ENCODE measurements around the gene PDE7B.
A peak's percentile ranks its signal among the peaks of the same experiment; 100 is the strongest.

PDE7B gene

DNA sequence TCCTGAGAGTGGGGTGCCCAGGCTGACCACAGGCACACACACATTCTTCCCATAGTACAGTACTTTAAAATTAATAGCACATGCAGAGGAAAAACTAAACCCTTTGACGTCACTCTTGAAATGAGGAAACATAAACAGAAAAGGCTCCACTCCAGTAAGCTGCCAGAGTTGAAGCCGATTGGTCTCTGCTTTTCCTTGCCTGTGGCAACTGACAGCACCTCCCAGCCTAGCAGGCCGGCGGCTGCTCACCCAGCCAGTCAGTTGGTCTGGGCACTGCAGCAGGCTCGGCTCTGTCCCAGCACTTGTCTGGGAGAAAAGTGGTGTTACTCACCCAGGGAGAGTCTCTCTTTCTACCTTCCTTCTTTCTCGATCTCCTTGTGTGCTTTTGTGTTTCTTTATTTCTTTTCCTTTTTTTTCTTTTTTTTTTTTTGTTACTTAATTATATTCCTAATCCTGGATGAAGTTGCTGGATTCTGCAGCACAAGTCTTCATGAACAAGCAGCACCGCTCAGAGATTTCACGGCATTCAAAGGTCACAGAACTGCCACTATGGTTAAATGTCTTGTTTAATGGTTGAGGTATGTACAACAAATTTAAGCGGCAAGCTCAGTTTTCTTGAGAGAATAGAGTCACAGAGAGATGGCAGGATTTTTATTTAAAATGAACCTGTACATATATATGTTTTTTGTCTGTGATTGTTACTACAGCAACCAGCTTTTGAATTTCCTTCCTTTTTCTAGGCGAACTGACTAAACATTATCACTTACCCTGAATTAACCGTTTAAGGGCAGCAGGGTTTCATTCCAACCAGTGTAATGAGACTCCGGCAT, at the start of gene PDE7B:
Gene PDE7B (plus strand): TSS at position 260 of the 830 bp plus-strand sequence.
- peak; percentile 18 for DNase-seq

GRCh38 chr6:135801755-135802465, 49.6 kb upstream of the PDE7B start:
- no peak for DNase-seq

DNA sequence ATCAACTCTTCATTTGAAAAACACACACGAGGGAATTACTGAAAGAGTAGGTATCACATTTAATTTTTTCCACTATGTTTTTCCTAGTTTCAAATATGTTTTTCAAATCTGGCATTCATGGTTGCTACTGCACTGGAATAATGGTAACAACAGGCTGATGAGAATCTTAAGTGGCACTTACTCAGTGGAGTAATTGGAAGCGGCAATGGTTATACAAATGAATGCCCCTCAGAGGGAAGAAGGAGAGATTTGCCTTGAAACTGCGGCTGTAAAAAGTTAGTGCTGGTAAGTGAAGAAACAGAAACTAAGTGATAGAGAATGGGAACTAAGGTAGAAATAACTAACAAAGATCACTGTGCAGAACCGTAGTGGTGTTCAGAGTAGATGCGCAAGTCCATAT, 41.0 kb upstream of the PDE7B start:
- no peak for DNase-seq

DNA sequence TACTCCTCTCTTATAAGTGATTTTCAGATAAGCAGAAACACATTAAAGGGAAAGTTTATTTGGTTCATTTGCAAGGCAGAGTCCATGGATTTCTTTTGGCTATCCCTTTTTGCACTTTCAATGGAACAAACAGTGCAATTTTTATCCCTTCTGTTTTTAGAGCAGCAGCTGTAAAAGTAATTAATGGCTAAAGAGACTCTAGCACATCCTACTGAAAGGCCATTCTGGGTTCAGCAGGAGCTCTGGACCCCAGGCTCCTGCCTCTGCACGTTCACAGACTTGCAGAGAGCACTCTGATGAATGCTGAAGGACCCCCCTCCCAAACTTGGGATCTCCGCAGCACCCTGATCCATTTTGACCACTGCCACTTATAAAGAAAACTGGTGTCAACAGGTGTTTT, 40.3 kb upstream of the PDE7B start:
- no peak for DNase-seq

GRCh38 chr6:135811644-135812526, 39.6 kb upstream of the PDE7B start:
- DNase-seq: no peak

DNA sequence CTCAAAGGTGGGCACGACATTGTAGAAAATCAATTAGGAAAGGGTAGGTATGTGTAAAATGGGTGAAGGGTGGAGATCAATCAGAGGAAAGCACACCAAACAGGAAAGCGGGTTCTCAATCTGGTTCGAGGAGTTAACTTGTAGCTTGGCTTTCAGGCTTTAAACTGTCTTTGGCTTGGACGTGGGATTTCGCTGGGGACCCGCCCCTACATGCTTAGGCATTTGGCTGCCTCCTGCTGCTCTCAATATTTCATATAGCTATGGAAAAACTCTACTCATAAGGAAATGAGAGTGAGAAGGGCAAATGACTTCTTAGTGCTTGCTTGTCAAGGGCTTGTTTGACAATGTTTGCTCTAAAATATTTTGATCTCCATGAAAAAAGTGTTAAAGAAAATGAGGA, 38.1 kb upstream of the PDE7B start:
- no peak for DNase-seq

DNA sequence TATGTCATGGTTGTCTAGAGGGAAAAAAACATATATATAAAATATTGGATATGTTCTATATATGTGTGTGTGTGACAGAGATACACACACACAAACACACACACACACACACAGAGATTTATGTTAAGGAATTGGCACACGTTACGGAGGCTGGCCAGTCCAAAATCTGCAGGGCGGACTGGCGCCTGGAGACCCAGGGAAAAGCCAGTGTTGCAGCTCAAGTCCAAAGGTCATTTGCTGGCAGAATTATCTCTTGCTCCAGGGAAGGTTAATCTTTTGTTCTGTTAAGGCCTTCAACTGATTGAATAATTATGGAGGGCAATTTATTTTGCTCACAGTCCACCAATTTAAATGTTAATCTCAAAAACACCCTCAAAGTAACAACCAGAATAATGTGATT, 37.5 kb upstream of the PDE7B start:
- DNase-seq: no peak

DNA sequence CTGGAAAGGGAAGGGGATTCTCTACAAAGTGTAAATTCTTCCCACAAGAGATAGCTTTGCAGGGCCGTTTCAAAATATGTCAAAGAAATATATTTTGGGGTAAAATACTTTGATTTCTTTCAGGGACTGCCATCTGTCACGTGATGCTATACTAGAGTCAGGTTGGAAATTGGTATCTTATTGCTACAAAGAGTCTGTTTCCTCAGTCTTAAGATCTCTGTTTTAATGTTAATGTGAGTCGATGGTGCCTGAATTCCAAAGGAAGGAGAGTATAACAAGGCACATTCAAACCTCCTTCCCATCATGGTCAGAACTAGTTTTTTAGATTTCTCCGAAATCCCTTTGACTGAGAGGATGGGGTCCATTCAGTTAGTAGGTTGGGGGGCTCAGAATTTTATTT, 36.3 kb upstream of the PDE7B start:
- DNase-seq: no peak

- DNase-seq: no peak
Observed at GRCh38 chr6:135817035-135817434, 34.5 kb upstream of the PDE7B start.

DNA sequence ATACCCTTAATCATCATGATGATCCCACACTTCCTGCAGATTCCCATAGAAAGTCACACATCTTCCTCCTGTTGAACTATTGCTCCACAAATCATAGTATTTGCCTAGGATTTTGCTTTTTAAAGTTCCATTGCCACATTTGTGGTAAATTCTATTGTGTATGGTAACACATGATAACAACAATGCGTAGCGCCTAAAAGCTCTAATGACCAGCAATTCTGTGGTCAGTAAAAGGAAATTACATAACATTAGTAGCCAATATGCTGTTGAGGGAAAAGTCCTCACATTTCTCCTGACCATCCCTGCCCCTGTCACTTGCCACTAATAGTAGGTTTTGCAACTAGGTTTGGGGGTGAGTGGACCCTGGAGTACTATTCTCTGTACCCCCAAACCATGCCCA, 31.8 kb upstream of the PDE7B start:
- DNase-seq: no peak

GRCh38 chr6:135820340-135820739, 31.2 kb upstream of the PDE7B start:
- DNase-seq: no peak

DNA sequence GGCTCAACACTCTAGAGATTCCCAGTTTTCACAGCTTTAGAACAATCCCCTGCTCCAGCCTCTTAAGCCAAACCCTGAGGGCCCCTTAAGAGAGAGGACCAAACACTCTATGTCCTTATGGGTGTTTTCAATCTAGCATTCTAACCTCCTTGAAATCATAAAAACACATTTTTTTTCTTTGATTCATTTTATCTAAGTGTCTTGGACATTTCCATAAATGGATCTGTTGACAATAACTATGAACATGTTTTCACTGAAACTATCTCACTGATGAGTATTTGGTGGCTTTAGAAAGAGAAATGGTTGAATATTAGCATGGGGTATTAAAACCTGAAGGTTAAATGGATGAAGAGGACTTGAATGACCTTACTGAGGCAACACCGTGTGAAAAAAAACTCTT, 27.6 kb upstream of the PDE7B start:
- DNase-seq: no peak

- DNase-seq: no peak
Observed at GRCh38 chr6:135826236-135826804, 25.2 kb upstream of the PDE7B start.

GRCh38 chr6:135828021-135828420, 23.5 kb upstream of the PDE7B start:
- no peak for DNase-seq

GRCh38 chr6:135830452-135830881, 21.0 kb upstream of the PDE7B start:
- no peak for DNase-seq

- DNase-seq: no peak
Observed at GRCh38 chr6:135831016-135831415, 20.5 kb upstream of the PDE7B start.

GRCh38 chr6:135832166-135832565, 19.3 kb upstream of the PDE7B start:
- DNase-seq: no peak

DNA sequence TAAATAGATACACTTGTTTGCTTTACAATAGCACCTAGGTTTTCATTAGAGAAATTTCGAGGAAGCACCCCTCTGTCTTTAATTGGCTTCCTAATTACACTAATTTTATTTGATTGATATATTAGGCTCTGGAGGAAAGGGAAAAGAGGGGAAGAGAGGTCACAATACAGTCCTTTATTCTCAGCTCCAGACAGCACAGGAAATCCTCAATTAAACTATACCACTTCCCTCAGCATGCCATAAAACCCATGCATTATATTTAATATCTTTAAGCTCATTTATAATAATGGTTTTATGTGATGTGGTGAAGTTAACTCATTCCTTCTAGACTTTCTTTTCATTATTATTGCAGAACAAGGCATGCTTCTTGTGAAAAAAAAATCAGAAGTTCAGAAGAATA, 17.7 kb upstream of the PDE7B start:
- DNase-seq: no peak

- DNase-seq: no peak
Observed at GRCh38 chr6:135837735-135838449, 13.6 kb upstream of the PDE7B start.

DNA sequence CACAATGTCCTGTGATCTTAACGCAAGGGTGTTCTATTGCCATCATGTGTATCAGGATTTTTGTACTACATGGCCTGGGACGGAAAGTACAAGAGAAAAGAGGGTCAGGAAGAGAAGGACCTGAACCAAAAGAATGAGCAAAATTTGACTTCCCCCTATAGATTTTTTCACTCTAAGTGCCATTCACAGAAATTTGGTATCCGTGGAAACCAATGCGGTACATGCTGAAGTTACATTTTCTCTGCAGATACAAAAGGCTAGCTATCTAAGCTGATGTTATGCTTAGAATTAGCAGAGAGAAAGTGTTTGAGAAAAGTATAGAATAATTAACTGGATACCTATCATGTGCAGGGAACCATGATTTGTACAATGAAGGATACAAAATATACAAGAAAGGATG, 12.4 kb upstream of the PDE7B start:
- DNase-seq: no peak

- DNase-seq: no peak
Observed at GRCh38 chr6:135842618-135843392, 8.7 kb upstream of the PDE7B start.

DNA sequence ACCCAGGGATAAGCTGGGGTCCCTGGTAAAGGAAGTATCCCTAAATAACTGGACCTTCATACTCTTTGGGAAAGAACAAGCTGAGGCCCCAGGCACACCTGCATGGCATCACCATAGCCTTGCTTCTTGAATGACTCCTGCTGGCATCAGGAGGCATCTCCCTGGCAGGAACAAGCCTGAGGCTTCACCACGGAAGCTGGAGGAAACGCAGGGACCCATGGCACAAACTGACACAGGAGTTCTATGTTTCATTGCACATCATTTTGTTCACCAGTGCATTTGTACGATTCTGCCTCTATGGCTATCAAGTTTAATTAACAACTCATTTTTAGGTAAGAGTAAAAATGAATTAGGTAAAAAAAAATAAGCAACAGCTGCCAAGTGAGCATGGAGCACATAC, 619 bp upstream of the PDE7B start:
- no peak for DNase-seq

Data from NCI-H510A (cell line).